Pancreas (tissue), 10 donors: ENCODE data around the gene RASAL2. TPM values are rescaled to one million over a fixed set of nuclear protein-coding genes. Genes with fewer than 3 reads are reported as not detected.

Source experiments
- ATAC-seq, 4 donors: fragments of 200-7000 bp; cut with Tn5 transposase; one replicate each; pipeline versions ENCODE4 v1.8.0 to v1.9.1; 2020; ENCODE audit warnings: mild to moderate bottlenecking in 4 of 4, moderate library complexity in 4 of 4
- DNase-seq, 6 donors: peaks; one replicate each; pipeline ENCODE4 v3.0.0-alpha.2; 2020
- FAIRE-seq: peaks from 2 replicates; lab custom pipeline; 2012; peaks lifted over from hg19 to GRCh38; lab: Jason Lieb, UNC
- H3K27ac ChIP-seq, 4 donors: fragments of 200-600 bp; sonication (generic); 1 replicate in 3 of 4; 2 replicates in 1 of 4; pipeline versions ENCODE4 v1.5.0 to v1.8.0; 2020
- H3K27me3 ChIP-seq, 4 donors: fragments of 200-600 bp; one replicate each; pipeline ENCODE4 v1.8.0; 2021
- H3K36me3 ChIP-seq, 3 donors: fragments of 200-600 bp; sonication (generic) in 1 of 3; one replicate each; pipeline versions ENCODE4 v1.5.0 to v1.8.0; 2020 to 2021
- H3K4me1 ChIP-seq, 3 donors: fragments of 200-600 bp; one replicate each; pipeline ENCODE4 v1.8.0; 2021
- H3K4me3 ChIP-seq, 4 donors: fragments of 200-600 bp; sonication (generic) in 2 of 4; one replicate each; pipeline versions ENCODE4 v1.5.0 to v1.8.0; 2020 to 2021
- H3K9me3 ChIP-seq, 4 donors: fragments of 200-600 bp; one replicate each; pipeline ENCODE4 v1.8.0; 2021
- WGBS, 2 donors: extraction: QIAGEN DNeasy Blood & Tissue Kit; methylation state at CpG; one replicate each; pipeline ENCODE4 v1.1.7; 2013; 5-methylcytosine and 5-hydroxymethylcytosine counted together
- intact Hi-C, 3 donors: fragments of 100-400 bp; cut with DNase I; formaldehyde crosslinking; loops; one replicate each; pipeline versions ENCODE4 v1.11.1 to v1.14.2; 2022
- polyA plus RNA-seq, 2 donors: library from polyadenylated mRNA; stranded (reverse); fragments of 200-250 nt; gene quantifications; one replicate each; pipeline ENCODE4 v1.2.3, GENCODE V29; 2013
- total RNA-seq, 6 donors: library from RNA; stranded (reverse); fragmentation: NEBNext Ultra II Directional in 4 of 6; extraction: Animal tissue kit (Norgen Biotek cat#: 25700) in 4 of 6; gene quantifications; one replicate each; pipeline versions ENCODE4 v1.2.1 to v1.2.4, GENCODE V29; 2021 to 2023
- TF ChIP-seq, protein P1 (sequence below), 4 donors: fragments of 200-600 bp; sonication (generic) in 3 of 4; IDR thresholded peaks; one replicate each; pipeline versions ENCODE4 v1.5.0 to v1.8.0; 2021; ENCODE audit warnings: antibody characterized with exemption in 4 of 4
- donor health status: healthy with polysubstance abuse.
- donor health status: DM: no; HTN: no; CAD: no; lungs with moderate emphysema.
- donor health status: DM: no; HTN: no; CAD: no.
- donor health status: control.
- donor health status: control.
- donor health status: Bipolar disorder and iron deficiency.
- donor health status: DM: yes; HTN: yes; CAD: no.
- donor health status: DM: no; HTN: no; CAD: no.
- donor health status: DM: no; HTN: no; CAD: no.
- donor health status: DM: yes; HTN: yes; CAD: no.

Gene RASAL2
- total and polyA plus RNA-seq, 8 donors: 2.5 to 12.9 (median 4.9) TPM

DNA sequence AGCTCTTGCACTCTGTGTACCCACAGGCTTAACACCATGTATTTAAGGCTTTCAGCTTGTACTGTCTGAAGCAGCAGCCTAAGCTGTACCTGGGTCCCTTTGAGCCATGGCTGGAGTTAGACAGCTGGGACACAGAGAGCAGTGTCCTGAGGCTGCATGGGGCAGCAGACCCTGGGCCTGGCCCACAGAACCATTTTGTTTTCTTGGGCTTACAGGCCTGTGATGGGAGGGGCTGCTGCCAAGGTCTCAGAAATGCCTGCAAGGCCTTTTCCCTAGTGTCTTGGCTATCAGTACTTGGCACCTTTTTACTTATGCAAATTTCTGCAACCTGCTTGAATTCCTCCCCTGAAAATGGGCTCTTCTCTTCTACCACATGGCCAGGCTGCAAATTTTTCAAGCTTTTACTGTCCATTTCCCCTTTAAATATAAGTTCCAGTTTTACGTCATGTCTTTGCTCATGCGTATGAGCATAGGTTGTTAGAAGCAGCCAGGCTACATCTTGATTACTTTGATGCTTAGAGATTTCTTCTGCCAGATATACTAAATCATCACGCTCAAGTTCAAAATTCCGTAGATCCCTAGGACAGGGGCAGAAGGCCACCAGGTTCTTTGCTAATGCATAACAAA, 259.0 kb downstream of the RASAL2 start:
- 98% methylated on average over 4 of the region's 4 CpGs for WGBS, 2 donors
- no peaks in the 10 kb centered on the region for H3K36me3 ChIP-seq
- no peak overlapping the region for H3K4me3 ChIP-seq
- no peak for FAIRE-seq
- no peaks in the 10 kb centered on the region for H3K9me3 ChIP-seq
- TF ChIP-seq, protein P1, sequence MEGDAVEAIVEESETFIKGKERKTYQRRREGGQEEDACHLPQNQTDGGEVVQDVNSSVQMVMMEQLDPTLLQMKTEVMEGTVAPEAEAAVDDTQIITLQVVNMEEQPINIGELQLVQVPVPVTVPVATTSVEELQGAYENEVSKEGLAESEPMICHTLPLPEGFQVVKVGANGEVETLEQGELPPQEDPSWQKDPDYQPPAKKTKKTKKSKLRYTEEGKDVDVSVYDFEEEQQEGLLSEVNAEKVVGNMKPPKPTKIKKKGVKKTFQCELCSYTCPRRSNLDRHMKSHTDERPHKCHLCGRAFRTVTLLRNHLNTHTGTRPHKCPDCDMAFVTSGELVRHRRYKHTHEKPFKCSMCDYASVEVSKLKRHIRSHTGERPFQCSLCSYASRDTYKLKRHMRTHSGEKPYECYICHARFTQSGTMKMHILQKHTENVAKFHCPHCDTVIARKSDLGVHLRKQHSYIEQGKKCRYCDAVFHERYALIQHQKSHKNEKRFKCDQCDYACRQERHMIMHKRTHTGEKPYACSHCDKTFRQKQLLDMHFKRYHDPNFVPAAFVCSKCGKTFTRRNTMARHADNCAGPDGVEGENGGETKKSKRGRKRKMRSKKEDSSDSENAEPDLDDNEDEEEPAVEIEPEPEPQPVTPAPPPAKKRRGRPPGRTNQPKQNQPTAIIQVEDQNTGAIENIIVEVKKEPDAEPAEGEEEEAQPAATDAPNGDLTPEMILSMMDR (IDR thresholded peaks at IDR 0.05): no peak
- no peak for DNase-seq
- intact Hi-C loops: no loop called here
- H3K4me1 ChIP-seq: no peaks in the 10 kb centered on the region
- H3K27ac ChIP-seq: no peak overlapping the region
- no peaks in the 10 kb centered on the region for H3K27me3 ChIP-seq
- no peak for ATAC-seq

DNA sequence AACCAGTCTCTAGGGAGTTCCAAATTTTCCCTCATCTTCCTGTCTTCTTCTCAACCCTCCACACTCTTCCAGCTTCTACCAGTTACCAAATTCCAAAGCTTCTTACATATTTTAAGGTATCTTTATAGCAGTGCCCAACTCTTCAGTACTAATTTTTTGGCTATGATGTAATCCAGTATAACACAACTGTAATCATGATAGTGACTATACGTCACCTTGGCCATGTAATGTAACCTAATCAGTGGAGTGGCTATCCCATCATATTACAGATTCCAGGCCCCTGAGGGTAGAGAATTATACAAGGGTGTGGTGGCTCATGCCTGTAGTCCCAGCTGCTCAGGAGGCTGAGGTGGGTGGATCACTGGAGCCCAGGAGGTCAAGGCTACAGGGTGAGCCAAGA, 259.6 kb downstream of the RASAL2 start:
- Histone ChIP-seq H3K9me3 (no peaks in the 10 kb centered on the region), H3K4me1 (no peaks in the 10 kb centered on the region), H3K27me3 (no peaks in the 10 kb centered on the region), H3K27ac (no peak overlapping the region), H3K36me3 (no peaks in the 10 kb centered on the region), H3K4me3 (no peak overlapping the region)
- intact Hi-C loops: no loop called here
- ATAC-seq (no peak), FAIRE-seq (no peak), DNase-seq (no peak)
- TF ChIP-seq, protein P1 (IDR thresholded peaks at IDR 0.05): no peak
- 94% methylated on average over 1 of the region's 1 CpG for WGBS, 2 donors

DNA sequence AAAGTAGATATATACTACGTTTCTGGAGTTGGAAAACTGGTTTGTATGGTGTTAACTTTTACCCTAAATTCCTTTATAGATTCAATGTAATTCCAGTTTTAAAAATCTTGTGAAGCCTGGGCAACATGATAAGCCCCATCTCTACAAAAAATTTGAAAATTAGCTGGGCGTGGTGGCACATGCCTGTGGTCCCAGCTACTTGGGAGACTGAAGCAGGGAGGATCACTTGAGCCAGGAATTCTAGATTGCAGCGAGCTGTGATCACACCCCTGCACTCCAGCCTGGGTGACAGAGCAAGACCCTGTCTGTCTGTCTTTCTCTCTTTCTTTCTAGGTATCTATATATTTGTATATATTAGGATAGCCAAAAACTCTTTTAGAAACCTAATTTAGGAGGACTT, 260.9 kb downstream of the RASAL2 start:
- H3K27me3 ChIP-seq: no peaks in the 10 kb centered on the region
- 85 to 90% methylated on average over 3 of the region's 3 CpGs for WGBS, 2 donors
- H3K4me3 ChIP-seq: no peak overlapping the region
- FAIRE-seq (no peak), DNase-seq (no peak), ATAC-seq (no peak)
- intact Hi-C loops: no loop called here
- H3K4me1 ChIP-seq: no peaks in the 10 kb centered on the region
- H3K36me3 ChIP-seq: no peaks in the 10 kb centered on the region
- no peaks in the 10 kb centered on the region for H3K9me3 ChIP-seq
- no peak overlapping the region for H3K27ac ChIP-seq
- TF ChIP-seq, protein P1 (IDR thresholded peaks at IDR 0.05): no peak

DNA sequence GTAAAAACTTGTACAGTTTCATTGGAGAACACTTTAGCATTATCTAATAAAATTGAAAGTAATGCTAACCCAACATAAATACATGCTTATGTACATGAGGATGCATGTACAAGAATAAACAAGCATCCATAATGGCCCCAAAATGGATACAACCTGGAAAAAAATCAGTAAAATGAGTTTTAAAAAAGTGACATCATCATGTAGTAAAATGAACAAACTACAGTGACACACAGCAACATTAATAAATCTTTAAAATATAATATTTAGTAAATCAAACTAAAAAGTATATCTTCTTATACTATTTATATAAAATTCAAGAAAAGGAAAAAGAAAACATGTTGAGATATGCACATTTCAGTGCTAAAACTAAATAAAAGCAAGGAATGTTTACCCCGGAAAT, 262.4 kb downstream of the RASAL2 start:
- Histone ChIP-seq H3K27me3 (no peaks in the 10 kb centered on the region), H3K27ac (no peak overlapping the region), H3K4me3 (no peak overlapping the region), H3K9me3 (no peaks in the 10 kb centered on the region), H3K36me3 (no peaks in the 10 kb centered on the region), H3K4me1 (peaks cover 0 to 3% (median 0%) of the 10 kb centered on the region in 3 donors)
- ATAC-seq (no peak), FAIRE-seq (peak; percentile 5), DNase-seq (no peak)
- TF ChIP-seq, protein P1 (IDR thresholded peaks at IDR 0.05): no peak
- 93 to 97% methylated on average over 1 of the region's 1 CpG for WGBS, 2 donors
- intact Hi-C loops: no loop called here

DNA sequence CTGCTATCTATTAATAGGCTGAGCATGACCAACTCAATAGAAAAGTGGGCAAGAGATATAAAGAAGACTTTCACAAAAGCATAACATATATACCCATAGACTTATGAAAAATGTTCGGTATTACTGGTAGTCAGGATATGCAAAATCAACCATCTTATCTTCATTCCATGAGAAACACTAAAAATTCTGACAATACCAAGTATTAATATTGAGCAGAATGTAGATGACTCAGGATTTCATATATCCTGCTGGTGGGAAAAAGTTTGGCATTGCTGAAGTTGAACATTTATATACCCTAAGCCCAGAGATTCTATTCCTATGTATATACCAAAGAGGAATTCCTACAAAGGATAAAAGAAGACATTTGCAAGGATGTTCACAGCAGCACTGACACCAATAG, 264.6 kb downstream of the RASAL2 start:
- FAIRE-seq (no peak), DNase-seq (no peak), ATAC-seq (no peak)
- Histone ChIP-seq H3K9me3 (no peaks in the 10 kb centered on the region), H3K36me3 (no peaks in the 10 kb centered on the region), H3K4me1 (peaks cover 0 to 3% (median 0%) of the 10 kb centered on the region in 3 donors), H3K27me3 (no peaks in the 10 kb centered on the region), H3K27ac (no peak overlapping the region), H3K4me3 (no peak overlapping the region)
- 98 to 100% methylated on average over 1 of the region's 1 CpG for WGBS, 2 donors
- intact Hi-C loops: no loop called here
- TF ChIP-seq, protein P1 (IDR thresholded peaks at IDR 0.05): no peak
